D721Med (cell line): ENCODE data around the gene RUFY1.

Experiments
- DNase-seq: peaks from one replicate; pipeline ENCODE4 v3.0.0; 2011; ENCODE audit warnings: low spot score; ENCODE audit not compliant: insufficient read length
- FAIRE-seq: peaks from 2 replicates; lab custom pipeline; 2011; peaks lifted over from hg19 to GRCh38; lab: Jason Lieb, UNC
- CTCF ChIP-seq: IDR thresholded peaks from 2 replicates; pipeline ENCODE4 v1.5.1; 2012; ENCODE audit warnings: mild to moderate bottlenecking, control low read depth; ENCODE audit not compliant: insufficient read depth; ENCODE audit errors: missing control alignments

Gene RUFY1

GRCh38 chr5:179599100-179599499 is 48.7 kb downstream of the RUFY1 start:
- no peak for TF ChIP-seq CTCF
- DNase-seq (no peak), FAIRE-seq (no peak)

- TF ChIP-seq CTCF = no peak
- FAIRE-seq (no peak), DNase-seq (no peak)
Observed at GRCh38 chr5:179599566-179599965, 49.2 kb downstream of the RUFY1 start.

- DNase-seq = no peak
- FAIRE-seq = no peak
- no peak for TF ChIP-seq CTCF
Observed at GRCh38 chr5:179599973-179600372, 49.6 kb downstream of the RUFY1 start.

GRCh38 chr5:179601871-179602625 is 51.7 kb downstream of the RUFY1 start:
- no peak for TF ChIP-seq CTCF
- DNase-seq (no peak), FAIRE-seq (no peak)

GRCh38 chr5:179603308-179603707 is 53.0 kb downstream of the RUFY1 start:
- no peak for TF ChIP-seq CTCF
- DNase-seq = no peak
- FAIRE-seq = no peak

- no peak for DNase-seq
- no peak for FAIRE-seq
- no peak for TF ChIP-seq CTCF
Observed at GRCh38 chr5:179605026-179605833, 54.9 kb downstream of the RUFY1 start.
